ENCODE measurements around the gene FTO.

The FTO gene

DNA sequence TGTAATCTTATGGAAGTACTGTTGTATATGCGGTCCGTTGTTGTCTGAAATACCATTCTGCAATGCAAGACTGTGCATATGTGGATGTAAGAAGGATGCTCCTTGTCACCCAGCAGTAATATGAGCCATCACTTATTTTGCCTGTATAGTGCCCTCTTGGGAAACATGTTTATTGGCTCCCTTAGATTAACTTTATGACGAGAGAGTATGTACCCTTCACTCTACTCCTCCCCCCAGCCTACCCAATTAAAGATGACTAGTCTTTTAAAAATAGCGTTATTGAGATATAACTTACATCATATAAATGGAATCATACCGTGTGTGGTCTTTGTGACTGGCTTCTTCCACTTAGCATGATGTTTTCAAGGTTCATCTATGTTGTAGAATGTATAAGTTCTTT is 33.6 kb downstream of the FTO start:
- no peaks in the 10 kb centered on the region for H3K79me2 ChIP-seq (ENCODE audit: insufficient read depth, low read depth)
- TF ChIP-seq, protein P1, sequence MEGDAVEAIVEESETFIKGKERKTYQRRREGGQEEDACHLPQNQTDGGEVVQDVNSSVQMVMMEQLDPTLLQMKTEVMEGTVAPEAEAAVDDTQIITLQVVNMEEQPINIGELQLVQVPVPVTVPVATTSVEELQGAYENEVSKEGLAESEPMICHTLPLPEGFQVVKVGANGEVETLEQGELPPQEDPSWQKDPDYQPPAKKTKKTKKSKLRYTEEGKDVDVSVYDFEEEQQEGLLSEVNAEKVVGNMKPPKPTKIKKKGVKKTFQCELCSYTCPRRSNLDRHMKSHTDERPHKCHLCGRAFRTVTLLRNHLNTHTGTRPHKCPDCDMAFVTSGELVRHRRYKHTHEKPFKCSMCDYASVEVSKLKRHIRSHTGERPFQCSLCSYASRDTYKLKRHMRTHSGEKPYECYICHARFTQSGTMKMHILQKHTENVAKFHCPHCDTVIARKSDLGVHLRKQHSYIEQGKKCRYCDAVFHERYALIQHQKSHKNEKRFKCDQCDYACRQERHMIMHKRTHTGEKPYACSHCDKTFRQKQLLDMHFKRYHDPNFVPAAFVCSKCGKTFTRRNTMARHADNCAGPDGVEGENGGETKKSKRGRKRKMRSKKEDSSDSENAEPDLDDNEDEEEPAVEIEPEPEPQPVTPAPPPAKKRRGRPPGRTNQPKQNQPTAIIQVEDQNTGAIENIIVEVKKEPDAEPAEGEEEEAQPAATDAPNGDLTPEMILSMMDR (conservative IDR thresholded peaks at IDR 0.05; ENCODE audit: low read depth, low read length), result no peak

DNA sequence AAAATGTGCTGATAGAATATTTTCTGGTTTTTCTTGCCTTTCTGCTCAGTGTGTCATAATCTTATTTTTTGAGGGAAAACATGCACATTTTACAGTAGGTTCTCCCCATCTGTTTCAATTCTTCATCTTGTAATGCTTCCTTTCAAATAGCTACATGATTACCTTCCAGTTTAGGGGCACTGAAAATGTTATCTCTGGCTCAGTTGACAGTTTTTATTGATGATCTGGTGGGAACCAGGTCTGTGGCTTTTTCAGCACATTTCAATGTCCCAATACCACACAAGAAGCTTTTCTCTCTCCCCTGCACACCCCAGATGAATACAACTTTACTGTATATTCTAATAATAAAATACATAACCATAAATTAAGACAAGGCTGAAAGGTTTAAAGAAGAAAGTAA is 36.5 kb downstream of the FTO start:
- Histone ChIP-seq H3K27ac (no peak overlapping the region), H2AFZ (ENCODE audit: low read depth) (no peak overlapping the region), H3K4me3 (IDR thresholded peaks at IDR 0.05; ENCODE audit: insufficient read depth, low read depth, low read length) (no peak overlapping the region), H3K9ac (no peak overlapping the region), H3K4me2 (no peak overlapping the region), H4K20me1 (ENCODE audit: insufficient read depth) (no peaks in the 10 kb centered on the region), H3K36me3 (ENCODE audit: insufficient read depth) (no peaks in the 10 kb centered on the region), H3K79me2 (ENCODE audit: insufficient read depth, low read depth) (no peaks in the 10 kb centered on the region), H3K4me1 (ENCODE audit: low read depth, poor library complexity, severe bottlenecking) (peaks cover 9% of the 10 kb centered on the region), H3K27me3 (ENCODE audit: insufficient read depth, low read depth) (no peaks in the 10 kb centered on the region)
- TF ChIP-seq, protein P1 (conservative IDR thresholded peaks at IDR 0.05; ENCODE audit: low read depth, low read length), result no peak

More for the DNA sequence above, 33.6 kb downstream of the FTO start:
- H3K4me1 ChIP-seq (ENCODE audit: low read depth, poor library complexity, severe bottlenecking), result peaks cover 9% of the 10 kb centered on the region
- no peak overlapping the region for H3K4me2 ChIP-seq
- no peak overlapping the region for H3K27ac ChIP-seq
- H3K9ac ChIP-seq, result no peak overlapping the region
- no peak overlapping the region for H2AFZ ChIP-seq (ENCODE audit: low read depth)
- no peaks in the 10 kb centered on the region for H4K20me1 ChIP-seq (ENCODE audit: insufficient read depth)
- no peaks in the 10 kb centered on the region for H3K27me3 ChIP-seq (ENCODE audit: insufficient read depth, low read depth)
- no peaks in the 10 kb centered on the region for H3K36me3 ChIP-seq (ENCODE audit: insufficient read depth)
- H3K4me3 ChIP-seq (IDR thresholded peaks at IDR 0.05; ENCODE audit: insufficient read depth, low read depth, low read length), result no peak overlapping the region

DNA sequence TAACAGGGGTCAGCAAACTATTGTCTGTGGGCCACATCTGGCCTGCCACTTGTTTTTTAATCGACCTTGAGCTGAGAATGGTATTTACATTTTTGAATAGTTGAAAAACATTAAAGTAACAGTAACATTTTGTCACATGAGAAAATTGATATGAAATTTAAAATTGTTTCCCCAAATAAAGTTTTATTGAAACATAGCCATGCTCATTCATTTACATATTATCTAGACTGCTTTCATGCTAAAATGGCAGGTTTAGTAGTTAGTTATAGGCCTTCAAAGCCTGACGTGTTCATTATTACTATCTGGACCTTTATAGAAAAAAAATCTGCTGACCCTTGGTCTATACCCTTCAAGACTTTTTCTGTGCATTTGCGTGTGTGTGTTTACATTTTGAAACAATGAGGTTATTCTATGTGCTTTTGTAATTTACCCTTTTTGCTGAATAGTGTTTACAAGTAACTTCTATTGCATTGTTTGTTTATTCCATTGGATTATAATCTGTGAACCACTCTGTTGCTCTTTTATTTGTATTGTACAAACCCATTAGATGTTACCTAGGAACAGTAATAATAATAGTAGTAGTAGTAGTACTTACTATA is 37.1 kb downstream of the FTO start:
- H3K27me3 ChIP-seq (ENCODE audit: insufficient read depth, low read depth), result no peaks in the 10 kb centered on the region
- H3K9ac ChIP-seq, result no peak overlapping the region
- H3K36me3 ChIP-seq (ENCODE audit: insufficient read depth), result no peaks in the 10 kb centered on the region
- H3K79me2 ChIP-seq (ENCODE audit: insufficient read depth, low read depth), result no peaks in the 10 kb centered on the region
- no peaks in the 10 kb centered on the region for H4K20me1 ChIP-seq (ENCODE audit: insufficient read depth)
- H3K27ac ChIP-seq, result no peak overlapping the region
- no peak overlapping the region for H3K4me2 ChIP-seq
- peaks cover 9% of the 10 kb centered on the region for H3K4me1 ChIP-seq (ENCODE audit: low read depth, poor library complexity, severe bottlenecking)
- H3K4me3 ChIP-seq (IDR thresholded peaks at IDR 0.05; ENCODE audit: insufficient read depth, low read depth, low read length), result no peak overlapping the region
- no peak overlapping the region for H2AFZ ChIP-seq (ENCODE audit: low read depth)
- TF ChIP-seq, protein P1 (conservative IDR thresholded peaks at IDR 0.05; ENCODE audit: low read depth, low read length), result no peak

DNA sequence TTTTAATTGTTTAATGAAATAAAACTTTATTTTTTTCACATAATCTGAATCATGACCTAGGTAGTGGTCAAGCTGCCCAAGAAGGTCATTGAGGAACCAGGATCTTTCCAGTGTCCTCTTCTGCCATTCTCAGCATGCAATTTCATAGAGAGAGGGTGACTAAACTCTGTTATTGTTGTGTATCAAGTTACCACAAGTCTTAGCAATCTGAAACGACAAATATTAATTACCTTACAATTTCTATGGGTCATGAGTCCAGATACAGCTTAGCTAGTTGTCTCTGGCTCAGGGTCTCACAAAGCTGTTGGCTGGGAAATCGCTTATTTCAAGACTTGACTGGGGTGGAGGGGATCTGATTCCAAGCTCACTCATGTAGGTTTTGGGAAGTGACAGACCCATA is 37.6 kb downstream of the FTO start:
- no peaks in the 10 kb centered on the region for H4K20me1 ChIP-seq (ENCODE audit: insufficient read depth)
- no peak overlapping the region for H3K4me2 ChIP-seq
- H3K4me3 ChIP-seq (IDR thresholded peaks at IDR 0.05; ENCODE audit: insufficient read depth, low read depth, low read length), result no peak overlapping the region
- H3K9ac ChIP-seq, result no peak overlapping the region
- H3K4me1 ChIP-seq (ENCODE audit: low read depth, poor library complexity, severe bottlenecking), result peaks cover 9% of the 10 kb centered on the region
- TF ChIP-seq, protein P1 (conservative IDR thresholded peaks at IDR 0.05; ENCODE audit: low read depth, low read length), result no peak
- H3K27me3 ChIP-seq (ENCODE audit: insufficient read depth, low read depth), result no peaks in the 10 kb centered on the region
- H3K36me3 ChIP-seq (ENCODE audit: insufficient read depth), result no peaks in the 10 kb centered on the region
- no peak overlapping the region for H3K27ac ChIP-seq
- no peaks in the 10 kb centered on the region for H3K79me2 ChIP-seq (ENCODE audit: insufficient read depth, low read depth)
- H2AFZ ChIP-seq (ENCODE audit: low read depth), result no peak overlapping the region
